Osteoblast (primary cell): Measurements from ENCODE around the gene YY1. TPM values are rescaled to one million over a fixed set of nuclear protein-coding genes. Genes with fewer than 3 reads are reported as not detected.
"Not testable (repeated sequence)": the region's sequence is repeated elsewhere in the genome, so short reads cannot be mapped to it uniquely, and the experiment has no call there.

ENCODE experiments used
- DNase-seq: peaks from one replicate; pipeline ENCODE4 v3.0.0; 2011; ENCODE audit warnings: low spot score, mixed read lengths; ENCODE audit not compliant: insufficient read length; ENCODE audit errors: missing footprints
- H2AFZ ChIP-seq: 2 replicates; pipeline ENCODE4 v1.6.0; 2011; ENCODE audit warnings: mild to moderate bottlenecking, low read length
- H3K27ac ChIP-seq: 2 replicates; pipeline ENCODE4 v1.5.1; 2011; ENCODE audit warnings: mild to moderate bottlenecking, low read depth, low read length, moderate library complexity
- H3K27me3 ChIP-seq: 2 replicates; pipeline ENCODE4 v1.6.0; 2012; ENCODE audit warnings: mild to moderate bottlenecking, control low read depth, inconsistent platforms, low read length, moderate library complexity; ENCODE audit not compliant: insufficient read depth
- H3K36me3 ChIP-seq: 2 replicates; pipeline ENCODE4 v1.5.1; 2011; ENCODE audit warnings: mild to moderate bottlenecking, low read length, control low read depth, moderate library complexity; ENCODE audit not compliant: insufficient read depth
- H3K4me1 ChIP-seq: 2 replicates; pipeline ENCODE4 v1.5.1; 2011; ENCODE audit warnings: mild to moderate bottlenecking, low read length, control low read depth, moderate library complexity; ENCODE audit not compliant: insufficient read depth
- H3K4me2 ChIP-seq: 2 replicates; pipeline ENCODE4 v1.6.0; 2011; ENCODE audit warnings: mild to moderate bottlenecking, low read length; ENCODE audit not compliant: insufficient read depth
- H3K4me3 ChIP-seq: fragments of 200-600 bp; sonication (generic); 3 replicates; pipeline ENCODE4 v1.5.1; 2012; ENCODE audit warnings: mild to moderate bottlenecking, low read length, inconsistent platforms; ENCODE audit not compliant: insufficient read depth
- H3K79me2 ChIP-seq: 2 replicates; pipeline ENCODE4 v1.6.0; 2012; ENCODE audit warnings: mild to moderate bottlenecking, low read length, control low read depth, inconsistent platforms; ENCODE audit not compliant: insufficient read depth
- H3K9me3 ChIP-seq: 2 replicates; pipeline ENCODE4 v1.5.1; 2011; ENCODE audit warnings: low read depth, low read length, control low read depth
- H4K20me1 ChIP-seq: 2 replicates; pipeline ENCODE4 v1.6.0; 2012; ENCODE audit warnings: mild to moderate bottlenecking, low read length, control low read depth; ENCODE audit not compliant: insufficient read depth
- CTCF ChIP-seq: IDR thresholded peaks from 2 replicates; pipeline ENCODE4 v1.5.1; 2011; ENCODE audit warnings: mild to moderate bottlenecking, low read depth, low read length, moderate library complexity; ENCODE audit errors: extremely low read depth
- total RNA-seq: library from RNA; depleted of rRNA; stranded (reverse); fragments of >200 nt; gene quantifications from 2 replicates; pipeline ENCODE4 v1.2.3, GENCODE V29; 2012

The YY1 gene
- total RNA-seq, 1 donor: 45.2 TPM

DNA sequence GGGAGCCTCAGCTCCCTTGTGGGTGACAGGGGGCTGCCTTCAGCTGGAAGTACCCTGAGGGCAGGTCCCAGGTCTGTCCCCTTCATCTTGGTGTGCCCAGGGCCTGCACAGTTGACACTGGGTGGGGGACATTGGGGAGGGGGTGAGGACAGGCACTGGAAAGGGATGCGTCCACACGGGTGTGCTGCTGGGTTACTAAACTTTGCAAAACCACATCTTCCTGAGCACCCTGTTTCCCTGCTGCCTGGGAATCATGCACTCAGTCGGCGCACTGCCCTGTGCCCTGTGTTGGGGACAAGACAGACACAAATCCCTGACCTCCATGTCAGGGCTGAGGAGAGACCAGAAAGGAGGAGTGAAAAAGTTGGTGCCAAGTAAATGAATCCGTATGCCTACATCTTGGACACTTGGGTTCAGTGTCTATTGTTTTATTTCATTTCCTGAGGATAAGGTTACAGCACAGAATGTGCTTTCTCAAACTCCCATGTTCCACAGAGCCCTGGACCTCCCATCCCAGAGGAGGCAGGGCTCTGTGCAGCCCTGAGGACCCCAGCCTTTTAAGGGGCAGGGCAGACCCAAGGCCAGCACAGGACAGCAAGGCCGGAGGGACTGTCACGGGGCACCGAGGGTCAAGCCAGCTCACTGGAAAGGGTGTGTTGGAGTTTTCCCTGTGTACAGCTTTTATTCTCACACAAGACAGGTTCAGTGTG is 70.2 kb downstream of the YY1 start:
- Histone ChIP-seq H3K9me3 (no peaks in the 10 kb centered on the region), H3K27ac (no peak overlapping the region), H3K4me1 (peaks cover 7% of the 10 kb centered on the region), H2AFZ (no peak overlapping the region), H3K27me3 (peaks cover 15% of the 10 kb centered on the region), H4K20me1 (peaks cover 7% of the 10 kb centered on the region), H3K4me2 (no peak overlapping the region), H3K36me3 (no peaks in the 10 kb centered on the region), H3K4me3 (no peak overlapping the region), H3K79me2 (no peaks in the 10 kb centered on the region)
- peak; percentile 89 for DNase-seq
- TF ChIP-seq CTCF: no peak

GRCh38 chr14:100312110-100312876 is 73.3 kb downstream of the YY1 start:
- H3K79me2 ChIP-seq, DNase-seq, H3K4me3 ChIP-seq, H3K27ac ChIP-seq, H3K36me3 ChIP-seq, H3K9me3 ChIP-seq, H3K4me1 ChIP-seq, H4K20me1 ChIP-seq, H2AFZ ChIP-seq, H3K4me2 ChIP-seq: not testable (repeated sequence)
- H3K27me3 ChIP-seq: peaks cover 15% of the 10 kb centered on the region

DNA sequence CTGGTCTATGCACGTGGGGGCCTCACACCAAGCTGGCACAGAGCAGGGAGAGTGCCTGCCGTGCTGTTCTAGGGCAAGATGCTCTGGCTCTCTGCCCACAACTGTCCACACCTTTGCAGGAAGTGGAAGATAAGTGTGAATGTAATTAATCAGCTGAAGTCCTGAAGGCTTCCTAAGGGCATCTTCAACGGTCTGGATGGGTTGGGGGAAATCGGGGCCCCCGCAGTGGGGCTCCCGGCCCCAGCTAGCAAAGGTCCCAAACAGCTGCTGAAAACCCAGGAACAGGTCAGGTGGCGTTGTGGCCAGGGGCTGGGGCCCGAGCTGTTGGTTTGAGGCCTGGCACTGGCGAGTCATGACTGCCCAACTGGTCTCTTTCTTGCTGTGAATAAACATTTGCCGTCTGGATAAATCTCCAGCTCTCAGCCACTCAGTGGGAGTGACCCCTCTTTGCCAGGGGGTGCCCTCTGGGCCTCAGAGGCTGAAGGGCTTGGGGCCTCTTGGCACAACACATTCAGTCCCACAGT is 74.0 kb downstream of the YY1 start:
- Histone ChIP-seq H3K4me3 (no peak overlapping the region), H3K9me3 (no peaks in the 10 kb centered on the region), H3K36me3 (no peaks in the 10 kb centered on the region), H4K20me1 (no peaks in the 10 kb centered on the region), H2AFZ (no peak overlapping the region), H3K4me1 (no peaks in the 10 kb centered on the region), H3K4me2 (no peak overlapping the region), H3K27me3 (peaks cover 15% of the 10 kb centered on the region), H3K27ac (no peak overlapping the region), H3K79me2 (no peaks in the 10 kb centered on the region)
- DNase-seq: peak; percentile 88
- TF ChIP-seq CTCF: no peak

DNA sequence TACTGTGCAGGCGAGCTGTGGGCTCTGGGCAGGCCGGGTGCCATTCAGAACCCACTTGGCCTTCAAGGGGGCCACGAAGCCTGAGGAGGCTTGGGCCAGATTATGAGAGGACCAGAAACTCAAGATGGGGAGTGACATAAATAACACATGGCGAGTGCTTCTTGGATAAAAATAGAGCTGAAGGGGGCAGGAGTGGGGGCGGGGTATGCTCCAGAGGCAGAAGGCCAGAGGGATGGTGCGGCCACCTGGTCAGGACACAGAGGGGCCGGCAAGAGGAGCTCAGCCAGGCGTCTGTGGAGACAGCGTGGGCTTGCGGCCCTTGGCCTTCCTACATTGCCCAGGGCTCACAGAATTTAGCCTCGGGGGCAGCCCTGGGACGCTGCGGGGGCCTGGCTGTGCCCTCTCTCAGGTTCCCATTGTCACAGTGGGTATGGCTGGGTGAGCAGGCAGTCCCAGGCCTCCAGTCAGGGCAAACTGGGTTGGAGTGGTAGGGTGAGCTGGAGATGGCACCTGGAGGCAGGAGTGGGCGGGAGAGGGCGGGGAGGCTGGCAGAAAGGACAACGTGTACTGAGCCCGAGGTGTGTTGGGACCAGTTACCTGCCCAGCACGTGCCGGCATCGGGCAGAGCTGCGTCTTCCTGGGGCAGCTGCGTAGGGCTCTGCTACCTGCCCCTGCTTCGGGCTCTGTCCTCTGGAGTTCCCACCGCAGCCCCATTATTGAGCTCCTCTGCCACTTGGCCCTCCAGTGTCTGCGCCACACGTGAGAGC is 74.7 kb downstream of the YY1 start:
- no peaks in the 10 kb centered on the region for H3K9me3 ChIP-seq
- no peaks in the 10 kb centered on the region for H3K4me1 ChIP-seq
- no peak for TF ChIP-seq CTCF
- no peak overlapping the region for H3K27ac ChIP-seq
- DNase-seq: no peak
- no peaks in the 10 kb centered on the region for H4K20me1 ChIP-seq
- no peak overlapping the region for H2AFZ ChIP-seq
- H3K27me3 ChIP-seq: peaks cover 15% of the 10 kb centered on the region
- no peak overlapping the region for H3K4me2 ChIP-seq
- no peaks in the 10 kb centered on the region for H3K79me2 ChIP-seq
- no peaks in the 10 kb centered on the region for H3K36me3 ChIP-seq
- no peak overlapping the region for H3K4me3 ChIP-seq
